ENCODE results near the gene ELMO1.

DNA sequence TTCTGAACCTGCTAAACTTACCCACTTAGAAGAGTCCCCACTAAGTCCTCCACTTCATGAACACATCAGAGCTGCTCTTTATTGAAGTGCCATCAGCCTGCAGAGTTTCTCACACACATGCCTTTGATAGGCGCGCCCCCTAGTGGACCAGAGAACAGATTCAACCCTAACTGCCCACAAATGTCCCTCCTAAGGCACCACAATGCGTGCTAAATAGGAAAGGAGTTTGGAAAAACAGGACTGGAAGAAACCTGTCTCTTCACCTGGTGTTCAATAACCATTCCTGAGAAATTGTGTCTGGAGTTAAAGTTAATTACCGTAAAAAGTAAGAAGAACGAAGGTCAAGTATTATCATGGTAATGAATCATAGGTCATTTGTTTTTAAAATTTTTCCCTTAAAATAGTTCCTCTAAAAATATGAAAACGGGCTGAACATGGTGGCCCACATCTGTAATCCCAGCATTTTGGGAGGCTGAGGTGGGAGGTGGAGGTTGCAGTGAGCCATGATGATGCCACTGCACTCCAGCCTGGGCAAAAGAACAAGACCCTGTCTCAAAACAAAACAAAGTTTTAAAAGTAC, 249.7 kb downstream of the ELMO1 start:
- TF ChIP-seq, protein P1, sequence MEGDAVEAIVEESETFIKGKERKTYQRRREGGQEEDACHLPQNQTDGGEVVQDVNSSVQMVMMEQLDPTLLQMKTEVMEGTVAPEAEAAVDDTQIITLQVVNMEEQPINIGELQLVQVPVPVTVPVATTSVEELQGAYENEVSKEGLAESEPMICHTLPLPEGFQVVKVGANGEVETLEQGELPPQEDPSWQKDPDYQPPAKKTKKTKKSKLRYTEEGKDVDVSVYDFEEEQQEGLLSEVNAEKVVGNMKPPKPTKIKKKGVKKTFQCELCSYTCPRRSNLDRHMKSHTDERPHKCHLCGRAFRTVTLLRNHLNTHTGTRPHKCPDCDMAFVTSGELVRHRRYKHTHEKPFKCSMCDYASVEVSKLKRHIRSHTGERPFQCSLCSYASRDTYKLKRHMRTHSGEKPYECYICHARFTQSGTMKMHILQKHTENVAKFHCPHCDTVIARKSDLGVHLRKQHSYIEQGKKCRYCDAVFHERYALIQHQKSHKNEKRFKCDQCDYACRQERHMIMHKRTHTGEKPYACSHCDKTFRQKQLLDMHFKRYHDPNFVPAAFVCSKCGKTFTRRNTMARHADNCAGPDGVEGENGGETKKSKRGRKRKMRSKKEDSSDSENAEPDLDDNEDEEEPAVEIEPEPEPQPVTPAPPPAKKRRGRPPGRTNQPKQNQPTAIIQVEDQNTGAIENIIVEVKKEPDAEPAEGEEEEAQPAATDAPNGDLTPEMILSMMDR (IDR thresholded peaks at IDR 0.05 in 2 of 3, conservative IDR thresholded peaks at IDR 0.05 in 1 of 3; ENCODE audit: borderline replicate concordance in 1 of 3, insufficient read depth in 1 of 3, low read depth in 2 of 3, low read length in 2 of 3): peak; percentile 71 to 96 (median 85)
- no peak for TF ChIP-seq POLR2AphosphoS5 (IDR thresholded peaks at IDR 0.05; ENCODE audit: low read depth, low read length)
- TF ChIP-seq EZH2 (IDR thresholded peaks at IDR 0.05): no peak
- TF ChIP-seq, protein P2, sequence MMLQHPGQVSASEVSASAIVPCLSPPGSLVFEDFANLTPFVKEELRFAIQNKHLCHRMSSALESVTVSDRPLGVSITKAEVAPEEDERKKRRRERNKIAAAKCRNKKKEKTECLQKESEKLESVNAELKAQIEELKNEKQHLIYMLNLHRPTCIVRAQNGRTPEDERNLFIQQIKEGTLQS (IDR thresholded peaks at IDR 0.05): no peak
- TF ChIP-seq SRF (IDR thresholded peaks at IDR 0.05; ENCODE audit: low read depth): no peak
- TF ChIP-seq TCF7L2 (IDR thresholded peaks at IDR 0.05; ENCODE audit: borderline replicate concordance, extremely low read depth, insufficient read depth, insufficient read length): peak; percentile 12
- no peak for TF ChIP-seq EZH2phosphoT487 (IDR thresholded peaks at IDR 0.05; ENCODE audit: borderline replicate concordance)
- peak; percentile 91 for TF ChIP-seq RAD21 (IDR thresholded peaks at IDR 0.05; ENCODE audit: low read depth)
- TF ChIP-seq REST (IDR thresholded peaks at IDR 0.05; ENCODE audit: low read depth): no peak
- TF ChIP-seq, protein P3, sequence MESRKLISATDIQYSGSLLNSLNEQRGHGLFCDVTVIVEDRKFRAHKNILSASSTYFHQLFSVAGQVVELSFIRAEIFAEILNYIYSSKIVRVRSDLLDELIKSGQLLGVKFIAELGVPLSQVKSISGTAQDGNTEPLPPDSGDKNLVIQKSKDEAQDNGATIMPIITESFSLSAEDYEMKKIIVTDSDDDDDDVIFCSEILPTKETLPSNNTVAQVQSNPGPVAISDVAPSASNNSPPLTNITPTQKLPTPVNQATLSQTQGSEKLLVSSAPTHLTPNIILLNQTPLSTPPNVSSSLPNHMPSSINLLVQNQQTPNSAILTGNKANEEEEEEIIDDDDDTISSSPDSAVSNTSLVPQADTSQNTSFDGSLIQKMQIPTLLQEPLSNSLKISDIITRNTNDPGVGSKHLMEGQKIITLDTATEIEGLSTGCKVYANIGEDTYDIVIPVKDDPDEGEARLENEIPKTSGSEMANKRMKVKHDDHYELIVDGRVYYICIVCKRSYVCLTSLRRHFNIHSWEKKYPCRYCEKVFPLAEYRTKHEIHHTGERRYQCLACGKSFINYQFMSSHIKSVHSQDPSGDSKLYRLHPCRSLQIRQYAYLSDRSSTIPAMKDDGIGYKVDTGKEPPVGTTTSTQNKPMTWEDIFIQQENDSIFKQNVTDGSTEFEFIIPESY (IDR thresholded peaks at IDR 0.05; ENCODE audit: extremely low read depth, insufficient replicate concordance, low read length): no peak
